Measurements from ENCODE around the gene MAN2B2.

- no peak for TF ChIP-seq CTCF (IDR thresholded peaks at IDR 0.05)
- no peak for TF ChIP-seq POLR2A (IDR thresholded peaks at IDR 0.05)
These were observed 42.9 kb upstream of the MAN2B2 start for GRCh38 chr4:6532102-6532501.
